GM12878 (cell line): Measurements from ENCODE around the gene IRX1. TPM values are rescaled to one million over a fixed set of nuclear protein-coding genes. Genes with fewer than 3 reads are reported as not detected.

Source experiments
- ATAC-seq: fragments of 200-7000 bp; cut with Tn5 transposase; 3 replicates; pipeline ENCODE4 v1.9.1; 2020; ENCODE audit warnings: mild to moderate bottlenecking, moderate library complexity
- BruUV-seq: library from RNA; stranded (reverse); fragments of 400-500 nt; replicated peaks from 2 replicates; lab custom pipeline; 2021; lab: Mats Ljungman, UMichigan
- CTCF ChIA-PET: fragments of 300-600 bp; sonication (Branson Sonifier 250); formaldehyde crosslinking; extraction: SDS; loops from one replicate; lab custom pipeline; 2021; ENCODE audit warnings: inconsistent platforms; lab: Yijun Ruan, JAX
- POLR2A ChIA-PET: fragments of 350-600 bp; formaldehyde crosslinking; extraction: SDS; loops from one replicate; lab custom pipeline; 2021; ENCODE audit warnings: inconsistent platforms; lab: Charles Lee
- RAD21 ChIA-PET: fragments of 300-600 bp; sonication (Branson Sonifier 250); formaldehyde crosslinking; loops from one replicate; lab custom pipeline; 2023; ENCODE audit warnings: antibody characterized with exemption; ENCODE audit not compliant: unreplicated experiment; lab: Charles Lee
- SMC1A ChIA-PET: fragments of 300-600 bp; sonication (Branson Sonifier 250); formaldehyde crosslinking; loops from one replicate; lab custom pipeline; 2023; ENCODE audit not compliant: unreplicated experiment, uncharacterized antibody; lab: Charles Lee
- DNase-seq: peaks from one replicate; pipeline ENCODE4 v3.0.0-alpha.2; 2011; ENCODE audit warnings: low read depth, low spot score
- FAIRE-seq: peaks from 3 replicates; lab custom pipeline; 2011; peaks lifted over from hg19 to GRCh38; lab: Jason Lieb, UNC
- H2AFZ ChIP-seq: 2 replicates; pipeline ENCODE4 v1.6.0; 2011; ENCODE audit warnings: low read depth, low read length, control low read depth; ENCODE audit not compliant: control insufficient read depth
- H3K27ac ChIP-seq: 2 replicates; pipeline ENCODE4 v1.5.1; 2011; ENCODE audit warnings: control low read depth; ENCODE audit not compliant: control insufficient read depth, insufficient read depth
- H3K27me3 ChIP-seq, 2 experiments: replicated peaks in 1 of 2; 2 replicates each; pipeline versions ENCODE4 v1.6.0 to v1.6.1; 2011; ENCODE audit warnings: low read length in 1 of 2; ENCODE audit not compliant: control insufficient read depth in 2 of 2, insufficient read depth in 2 of 2
- H3K36me3 ChIP-seq, 2 experiments: 2 replicates each; pipeline ENCODE4 v1.5.1; 2011; ENCODE audit warnings: low read length in 1 of 2; ENCODE audit not compliant: control insufficient read depth in 2 of 2, insufficient read depth in 2 of 2
- H3K4me1 ChIP-seq: 2 replicates; pipeline ENCODE4 v1.6.1; 2011; ENCODE audit warnings: mild to moderate bottlenecking, low read length, moderate library complexity, mixed read lengths; ENCODE audit not compliant: control insufficient read depth, insufficient read depth
- H3K4me2 ChIP-seq: 2 replicates; pipeline ENCODE4 v1.6.0; 2011; ENCODE audit warnings: control low read depth; ENCODE audit not compliant: control insufficient read depth, insufficient read depth
- H3K4me3 ChIP-seq: fragments of 200-600 bp; sonication (generic); 2 replicates; pipeline ENCODE4 v1.5.1; 2016
- H3K79me2 ChIP-seq: 2 replicates; pipeline ENCODE4 v1.6.0; 2011; ENCODE audit warnings: low read length; ENCODE audit not compliant: control insufficient read depth, insufficient read depth
- H3K9ac ChIP-seq: 2 replicates; pipeline ENCODE4 v1.8.0; 2011; ENCODE audit warnings: low read length, control low read depth, mixed read lengths; ENCODE audit not compliant: control insufficient read depth, insufficient read depth
- H3K9me3 ChIP-seq: replicated peaks from 3 replicates; pipeline ENCODE4 v1.5.1; 2011; ENCODE audit warnings: mild to moderate bottlenecking, low read length; ENCODE audit not compliant: control insufficient read depth, insufficient read depth
- H4K20me1 ChIP-seq: 2 replicates; pipeline ENCODE4 v1.6.0; 2011; ENCODE audit not compliant: control insufficient read depth, insufficient read depth
- BCL3 ChIP-seq: IDR thresholded peaks from 2 replicates; pipeline ENCODE4 v1.6.1; 2011; ENCODE audit warnings: borderline replicate concordance, low read depth, mild to moderate bottlenecking, moderate library complexity, low read length; ENCODE audit not compliant: insufficient read depth, poor library complexity, severe bottlenecking
- FOXM1 ChIP-seq: IDR thresholded peaks from 2 replicates; pipeline ENCODE4 v1.6.1; 2012; ENCODE audit warnings: low read depth, mild to moderate bottlenecking, inconsistent platforms, low read length, moderate library complexity
- IRF4 ChIP-seq: IDR thresholded peaks from 2 replicates; pipeline ENCODE4 v1.6.1; 2011; ENCODE audit warnings: low read depth, low read length
- NFIC ChIP-seq: IDR thresholded peaks from 2 replicates; pipeline ENCODE4 v1.6.1; 2012; ENCODE audit warnings: low read depth, mild to moderate bottlenecking, inconsistent platforms, low read length, moderate library complexity
- SIX5 ChIP-seq: IDR thresholded peaks from 2 replicates; pipeline ENCODE4 v1.6.1; 2011; ENCODE audit warnings: mild to moderate bottlenecking, low read depth, low read length, moderate library complexity; ENCODE audit not compliant: severe bottlenecking
- SKIL ChIP-seq: fragments of 450-650 bp; IDR thresholded peaks from 2 replicates; pipeline ENCODE4 v1.6.1; 2017; ENCODE audit warnings: mild to moderate bottlenecking, low read depth, inconsistent platforms; ENCODE audit not compliant: poor library complexity, severe bottlenecking
- USF1 ChIP-seq: IDR thresholded peaks from 2 replicates; pipeline ENCODE4 v1.6.1; 2011; ENCODE audit warnings: borderline replicate concordance, low read depth, mild to moderate bottlenecking, moderate library complexity, mixed read lengths, low read length; ENCODE audit not compliant: insufficient read depth; ENCODE audit errors: extremely low read length
- WGBS: methylation state at CpG from one replicate; pipeline ENCODE4 v1.1.6; 2016; ENCODE audit warnings: low lambda C conversion rate; ENCODE audit not compliant: insufficient replicate concordance, insufficient coverage; ENCODE audit errors: missing lambda C conversion rate; 5-methylcytosine and 5-hydroxymethylcytosine counted together
- in situ Hi-C: fragments of 300-500 bp; cut with MboI; formaldehyde crosslinking; loops from 9 replicates; pipeline ENCODE4 v1.14.3; 2018; ENCODE audit warnings: mixed read lengths
- intact Hi-C: fragments of 100-400 bp; cut with micrococcal nuclease; formaldehyde crosslinking; loops from one replicate; pipeline ENCODE4 v1.14.2; 2022; ENCODE audit not compliant: unreplicated experiment
- polyA plus RNA-seq, 11 experiments: library from polyadenylated mRNA; depleted of rRNA in 4 of 11; unstranded in 6 of 11; stranded (reverse) in 5 of 11; fragments of >200 nt; fragmentation: Nextera tagmentation in 4 of 11; fragmentation: Illumina TruSeq in 1 of 11; extraction: Ambion mirVana in 4 of 11; extraction: Trizol in 1 of 11; gene quantifications; 1 replicate in 1 of 11; 2 replicates in 10 of 11; pipeline versions ENCODE4 v1.2.1 to v1.2.3, GENCODE V29; 2011 to 2016; ENCODE audit warnings: inconsistent platforms in 2 of 11, missing spikeins in 2 of 11, low read depth in 1 of 11
- total RNA-seq, 4 experiments: library from RNA; depleted of rRNA in 3 of 4; stranded (reverse); fragments of >200 nt in 3 of 4; fragmentation: Illumina TruSeq in 1 of 4; extraction: Trizol in 1 of 4; gene quantifications; 2 replicates each; pipeline versions ENCODE4 v1.2.1 to v1.2.3, GENCODE V29; 2013 to 2021

The IRX1 gene
- total and polyA plus RNA-seq, 10 of the 15 experiments (the other 5 are each of a cell fraction or from before 2014, with no cell fraction given) = not detected

- no peak for TF ChIP-seq SKIL
- no peak for TF ChIP-seq BCL3
- no peak for TF ChIP-seq SIX5
- TF ChIP-seq, all 136 proteins: peak for 0
Measured at GRCh38 chr5:3607541-3608181, 12.0 kb downstream of the IRX1 start (continued).

- H3K4me2 ChIP-seq = no peak overlapping the region
- POLR2A ChIA-PET = no interaction called here
- SMC1A ChIA-PET = no interaction called here
- no TSS peak for BruUV-seq
- H3K4me1 ChIP-seq = no peaks in the 10 kb centered on the region
- FAIRE-seq = no peak
- in situ Hi-C loops (no loop called here), intact Hi-C loops (no loop called here)
- CTCF ChIA-PET = interaction anchor here (0.7 kb wide), 1 partner anchor 1806 kb away, joined by 4 read pairs; no protein-coding TSS in a partner anchor
- H4K20me1 ChIP-seq = no peaks in the 10 kb centered on the region
- DNase-seq = no peak
- no peaks in the 10 kb centered on the region; the same call in 2 of the 3 replicates for H3K9me3 ChIP-seq
- no peak overlapping the region for H3K9ac ChIP-seq
- H3K27ac ChIP-seq = no peak overlapping the region
- WGBS = 18% methylated on average over 18 of the region's 18 CpGs
- H2AFZ ChIP-seq = no peak overlapping the region
- ATAC-seq = no peak
- RAD21 ChIA-PET = no interaction called here
- H3K27me3 ChIP-seq = no peaks in the 10 kb centered on the region
- no peak overlapping the region for H3K4me3 ChIP-seq
- no peaks in the 10 kb centered on the region for H3K36me3 ChIP-seq
- H3K79me2 ChIP-seq = no peaks in the 10 kb centered on the region
- TF ChIP-seq FOXM1 (no peak), BCL3 (no peak), USF1 (no peak), IRF4 (no peak), NFIC (no peak)
- TF ChIP-seq, all 136 proteins: peak for 0
Measured at GRCh38 chr5:3609120-3609681, 13.6 kb downstream of the IRX1 start.
